Liver (tissue), 9 donors: ENCODE measurements around the gene STX7. TPM values are rescaled to one million over a fixed set of nuclear protein-coding genes. Genes with fewer than 3 reads are reported as not detected.
"Not testable (repeated sequence)": the region's sequence is repeated elsewhere in the genome, so short reads cannot be mapped to it uniquely, and the experiment has no call there.

Experiments used
- DNase-seq: peaks from one replicate; pipeline ENCODE4 v3.0.0-alpha.2; 2017; ENCODE audit warnings: low spot score
- H3K27ac ChIP-seq, 2 donors: one replicate each; pipeline ENCODE4 v1.7.0; 2013; ENCODE audit warnings: inconsistent platforms in 2 of 2, low read length in 2 of 2, control low read depth in 1 of 2, low read depth in 1 of 2, mild to moderate bottlenecking in 1 of 2
- H3K27me3 ChIP-seq, 4 donors: one replicate each; pipeline versions ENCODE4 v1.6.1 to v1.7.0; 2013; ENCODE audit warnings: low read length in 3 of 4, inconsistent platforms in 1 of 4, mild to moderate bottlenecking in 1 of 4, moderate library complexity in 1 of 4; ENCODE audit not compliant: control insufficient read depth in 4 of 4, insufficient read depth in 4 of 4
- H3K36me3 ChIP-seq, 4 donors: one replicate each; pipeline versions ENCODE4 v1.6.1 to v1.7.0; 2013; ENCODE audit warnings: low read length in 3 of 4, mild to moderate bottlenecking in 3 of 4, low read depth in 1 of 4, moderate library complexity in 1 of 4; ENCODE audit not compliant: control insufficient read depth in 4 of 4, insufficient read depth in 3 of 4
- H3K4me1 ChIP-seq, 4 donors: one replicate each; pipeline versions ENCODE4 v1.6.1 to v1.7.0; 2013; ENCODE audit warnings: low read length in 3 of 4, mild to moderate bottlenecking in 3 of 4, moderate library complexity in 1 of 4; ENCODE audit not compliant: control insufficient read depth in 4 of 4, insufficient read depth in 4 of 4
- H3K4me3 ChIP-seq, 3 donors: one replicate each; pipeline versions ENCODE4 v1.6.1 to v1.7.0; 2013; ENCODE audit warnings: low read length in 3 of 3, control low read depth in 1 of 3, low read depth in 1 of 3, mild to moderate bottlenecking in 1 of 3
- H3K9ac ChIP-seq, 2 donors: one replicate each; pipeline ENCODE4 v1.7.0; 2013; ENCODE audit warnings: low read length in 2 of 2, mild to moderate bottlenecking in 2 of 2, moderate library complexity in 2 of 2, control low read depth in 1 of 2, low read depth in 1 of 2
- H3K9me3 ChIP-seq, 4 donors: one replicate each; pipeline versions ENCODE4 v1.6.1 to v1.7.0; 2013; ENCODE audit warnings: low read length in 3 of 4; ENCODE audit not compliant: control insufficient read depth in 4 of 4
- ATF3 ChIP-seq: IDR thresholded peaks from 2 replicates; pipeline ENCODE4 v1.6.1; 2016; ENCODE audit warnings: antibody characterized with exemption
- CTCF ChIP-seq: fragments of 150-350 bp; IDR thresholded peaks from 2 replicates; pipeline ENCODE4 v1.5.1; 2017; ENCODE audit warnings: improper control_type of control experiment, low read depth, low read length; ENCODE audit not compliant: missing input control
- EGR1 ChIP-seq, 2 donors: IDR thresholded peaks; 2 replicates each; pipeline ENCODE4 v1.6.1; 2016 to 2018; ENCODE audit warnings: antibody characterized with exemption in 2 of 2, low read depth in 2 of 2
- FOXA1 ChIP-seq: IDR thresholded peaks from 2 replicates; pipeline ENCODE4 v1.6.1; 2016; ENCODE audit warnings: antibody characterized with exemption
- FOXA2 ChIP-seq: IDR thresholded peaks from 2 replicates; pipeline ENCODE4 v1.6.1; 2016; ENCODE audit warnings: antibody characterized with exemption
- GABPA ChIP-seq, 2 donors: IDR thresholded peaks in 1 of 2; conservative IDR thresholded peaks in 1 of 2; 2 replicates each; pipeline ENCODE4 v1.6.1; 2016; ENCODE audit warnings: antibody characterized with exemption in 2 of 2, mild to moderate bottlenecking in 1 of 2, moderate library complexity in 1 of 2
- HNF4A ChIP-seq, 2 donors: conservative IDR thresholded peaks; 2 replicates each; pipeline ENCODE4 v1.6.1; 2016; ENCODE audit warnings: antibody characterized with exemption in 2 of 2, mild to moderate bottlenecking in 2 of 2
- HNF4G ChIP-seq: IDR thresholded peaks from 2 replicates; pipeline ENCODE4 v1.6.1; 2016; ENCODE audit warnings: antibody characterized with exemption
- JUND ChIP-seq, 2 donors: IDR thresholded peaks; 2 replicates each; pipeline ENCODE4 v1.6.1; 2016; ENCODE audit warnings: antibody characterized with exemption in 2 of 2
- MAX ChIP-seq: IDR thresholded peaks from 2 replicates; pipeline ENCODE4 v1.6.1; 2016; ENCODE audit warnings: antibody characterized with exemption
- RAD21 ChIP-seq, 2 donors: IDR thresholded peaks; 2 replicates each; pipeline ENCODE4 v1.6.1; 2016; ENCODE audit warnings: antibody characterized with exemption in 2 of 2, mild to moderate bottlenecking in 2 of 2
- REST ChIP-seq: IDR thresholded peaks from 2 replicates; pipeline ENCODE4 v1.6.1; 2016; ENCODE audit warnings: antibody characterized with exemption, mild to moderate bottlenecking
- RXRA ChIP-seq, 2 donors: IDR thresholded peaks; 2 replicates each; pipeline ENCODE4 v1.6.1; 2017 to 2018; ENCODE audit warnings: antibody characterized with exemption in 2 of 2, mild to moderate bottlenecking in 1 of 2
- SP1 ChIP-seq: IDR thresholded peaks from 2 replicates; pipeline ENCODE4 v1.6.1; 2018; ENCODE audit warnings: antibody characterized with exemption, mild to moderate bottlenecking
- TAF1 ChIP-seq: conservative IDR thresholded peaks from 2 replicates; pipeline ENCODE4 v1.6.1; 2016; ENCODE audit warnings: antibody characterized with exemption, mild to moderate bottlenecking
- YY1 ChIP-seq: IDR thresholded peaks from 2 replicates; pipeline ENCODE4 v1.6.1; 2016; ENCODE audit warnings: antibody characterized with exemption, mild to moderate bottlenecking
- ZBTB33 ChIP-seq: IDR thresholded peaks from 2 replicates; pipeline ENCODE4 v1.6.1; 2016; ENCODE audit warnings: antibody characterized with exemption
- WGBS: extraction: QIAGEN DNeasy Blood & Tissue Kit; methylation state at CpG from one replicate; pipeline ENCODE4 v1.1.7; 2013; 5-methylcytosine and 5-hydroxymethylcytosine counted together
- polyA plus RNA-seq, 2 donors: library from polyadenylated mRNA; stranded (reverse) in 1 of 2; unstranded in 1 of 2; fragments of 200-250 nt in 1 of 2; fragments of >200 nt in 1 of 2; fragmentation: Nextera tagmentation in 1 of 2; extraction: Ambion mirVana in 1 of 2; gene quantifications; one replicate each; pipeline versions ENCODE4 v1.2.1 to v1.2.3, GENCODE V29; 2013 to 2015
- total RNA-seq, 2 donors: library from RNA; depleted of rRNA; stranded (reverse); fragments of >200 nt; gene quantifications; one replicate each; pipeline ENCODE4 v1.2.3, GENCODE V29; 2014
- donor health status: healthy.
- donor health status: healthy.
- donor health status: healthy.
- donor health status: healthy.
- donor health status: healthy.

Gene STX7
- 10 to 100 TPM; 16.2 to 20.0 TPM for total RNA-seq
- polyA plus RNA-seq: 10 to 100 TPM in 1 of 2 donors, 1 to 10 TPM in 1; 7.5 to 12.3 TPM

- WGBS: under 1% methylated on average over 67 of the region's 67 CpGs
- no peaks in the 10 kb centered on the region for H3K9me3 ChIP-seq
- DNase-seq: peak; percentile 90
- TF ChIP-seq GABPA (IDR thresholded peaks at IDR 0.05 in 1 of 2, conservative IDR thresholded peaks at IDR 0.05 in 1 of 2) (peak in 1 of 2 donors; percentile 8), TAF1 (peak; percentile 77), RAD21 (IDR thresholded peaks at IDR 0.05) (no peak), RXRA (IDR thresholded peaks at IDR 0.05) (no peak), MAX (peak; percentile 37), FOXA1 (no peak), ATF3 (no peak), HNF4G (no peak), JUND (IDR thresholded peaks at IDR 0.05) (peak in 1 of 2 donors; percentile 12), SP1 (peak; percentile 55), HNF4A (conservative IDR thresholded peaks at IDR 0.05) (no peak), EGR1 (IDR thresholded peaks at IDR 0.05; ENCODE audit: low read depth in 2 of 2) (no peak), ZBTB33 (no peak), REST (no peak), CTCF (no peak), FOXA2 (no peak), YY1 (peak; percentile 63)
- H3K4me1 ChIP-seq: peaks cover 0 to 23% (median 15%) of the 10 kb centered on the region in 4 donors
- H3K27me3 ChIP-seq: no peaks in the 10 kb centered on the region
- H3K9ac ChIP-seq: peak within 1 kb of the TSS; percentile 68 to 71
- H3K36me3 ChIP-seq: no peaks in the 10 kb centered on the region
- H3K4me3 ChIP-seq: peak within 1 kb of the TSS; percentile 78 to 94 (median 92)
- peak within 1 kb of the TSS; percentile 63 to 81 for H3K27ac ChIP-seq
Measured at GRCh38 chr6:132512638-132513632, at the start of gene STX7. STX7 (minus strand) TSS chr6:132513116; CDS start chr6:132503530, 9,586 bp downstream.

GRCh38 chr6:132560087-132560486 is 47.2 kb upstream of the STX7 start:
- H3K27me3 ChIP-seq, H3K27ac ChIP-seq, H3K4me1 ChIP-seq, H3K9me3 ChIP-seq, H3K4me3 ChIP-seq, H3K9ac ChIP-seq, DNase-seq, H3K36me3 ChIP-seq: not testable (repeated sequence)
- WGBS: 74% methylated on average over 3 of the region's 3 CpGs
